Fibroblast of lung (primary cell): ENCODE data around the gene FNTB. TPM values are rescaled to one million over a fixed set of nuclear protein-coding genes. Genes with fewer than 3 reads are reported as not detected.

Source experiments
- DNase-seq, 2 donors: peaks; one replicate each; pipeline versions ENCODE4 v3.0.0 to v3.0.0-alpha.2; 2010; ENCODE audit warnings: low read depth in 2 of 2
- H2AFZ ChIP-seq: 2 replicates; pipeline ENCODE4 v1.5.1; 2012; ENCODE audit warnings: low read length, control low read depth, inconsistent platforms
- H3K27ac ChIP-seq: 2 replicates; pipeline ENCODE4 v1.5.1; 2011; ENCODE audit warnings: low read length, control low read depth; ENCODE audit not compliant: insufficient read depth
- H3K27me3 ChIP-seq: 2 replicates; pipeline ENCODE4 v1.5.1; 2011; ENCODE audit warnings: mild to moderate bottlenecking, low read length; ENCODE audit not compliant: control insufficient read depth, insufficient read depth
- H3K36me3 ChIP-seq: 2 replicates; pipeline ENCODE4 v1.5.1; 2011; ENCODE audit warnings: low read length; ENCODE audit not compliant: control insufficient read depth, insufficient read depth
- H3K4me1 ChIP-seq: 2 replicates; pipeline ENCODE4 v1.5.1; 2011; ENCODE audit warnings: low read length; ENCODE audit not compliant: control insufficient read depth, insufficient read depth; ENCODE audit errors: extremely low read depth
- H3K4me2 ChIP-seq: 2 replicates; pipeline ENCODE4 v1.5.1; 2011; ENCODE audit warnings: low read length, control low read depth; ENCODE audit not compliant: insufficient read depth; ENCODE audit errors: extremely low read depth
- H3K4me3 ChIP-seq, 4 experiments: fragments of 200-600 bp in 1 of 4; sonication (generic) in 1 of 4; replicated peaks in 1 of 4; 2 replicates each; pipeline ENCODE4 v1.5.1; 2011 to 2016; ENCODE audit warnings: low read length in 4 of 4, low read depth in 3 of 4, mild to moderate bottlenecking in 3 of 4, control low read depth in 2 of 4, inconsistent platforms in 1 of 4, mixed read lengths in 1 of 4; ENCODE audit not compliant: insufficient read depth in 1 of 4; ENCODE audit errors: control extremely low read depth in 1 of 4
- H3K79me2 ChIP-seq: 2 replicates; pipeline ENCODE4 v1.5.1; 2012; ENCODE audit warnings: mild to moderate bottlenecking, low read length, inconsistent platforms; ENCODE audit not compliant: control insufficient read depth, insufficient read depth
- H3K9ac ChIP-seq: 2 replicates; pipeline ENCODE4 v1.5.1; 2011; ENCODE audit warnings: mild to moderate bottlenecking, low read length, control low read depth; ENCODE audit not compliant: insufficient read depth
- H3K9me3 ChIP-seq: 2 replicates; pipeline ENCODE4 v1.5.1; 2012; ENCODE audit warnings: low read depth, low read length; ENCODE audit not compliant: control insufficient read depth, insufficient read depth
- H4K20me1 ChIP-seq: 2 replicates; pipeline ENCODE4 v1.5.1; 2011; ENCODE audit warnings: low read length; ENCODE audit not compliant: control insufficient read depth, insufficient read depth; ENCODE audit errors: extremely low read depth
- EZH2 ChIP-seq: IDR thresholded peaks from 2 replicates; pipeline ENCODE4 v1.5.1; 2012; ENCODE audit warnings: low read length, control low read depth, mild to moderate bottlenecking; ENCODE audit errors: missing control alignments
- polyA plus RNA-seq, 2 donors: library from polyadenylated mRNA; depleted of rRNA in 1 of 2; stranded (reverse) in 1 of 2; unstranded in 1 of 2; fragments of >200 nt; gene quantifications; 2 replicates each; pipeline ENCODE4 v1.2.1, GENCODE V29; 2011 to 2012; ENCODE audit warnings: missing spikeins in 1 of 2
- total RNA-seq: library from RNA; depleted of rRNA; stranded (reverse); fragments of >200 nt; gene quantifications from 2 replicates; pipeline ENCODE4 v1.2.1, GENCODE V29; 2014
- TF ChIP-seq, protein P1 (sequence below), 2 donors: IDR thresholded peaks in 1 of 2; conservative IDR thresholded peaks in 1 of 2; 1 replicate in 1 of 2; 2 replicates in 1 of 2; pipeline ENCODE4 v1.5.1; 2011 to 2012; ENCODE audit warnings: low read length in 2 of 2, control low read depth in 1 of 2, inconsistent platforms in 1 of 2, low read depth in 1 of 2, mild to moderate bottlenecking in 1 of 2

The FNTB gene
- total and polyA plus RNA-seq, 2 donors (not counting 1 experiment from before 2014, with no cell fraction given): 8.8 to 13.2 TPM

DNA sequence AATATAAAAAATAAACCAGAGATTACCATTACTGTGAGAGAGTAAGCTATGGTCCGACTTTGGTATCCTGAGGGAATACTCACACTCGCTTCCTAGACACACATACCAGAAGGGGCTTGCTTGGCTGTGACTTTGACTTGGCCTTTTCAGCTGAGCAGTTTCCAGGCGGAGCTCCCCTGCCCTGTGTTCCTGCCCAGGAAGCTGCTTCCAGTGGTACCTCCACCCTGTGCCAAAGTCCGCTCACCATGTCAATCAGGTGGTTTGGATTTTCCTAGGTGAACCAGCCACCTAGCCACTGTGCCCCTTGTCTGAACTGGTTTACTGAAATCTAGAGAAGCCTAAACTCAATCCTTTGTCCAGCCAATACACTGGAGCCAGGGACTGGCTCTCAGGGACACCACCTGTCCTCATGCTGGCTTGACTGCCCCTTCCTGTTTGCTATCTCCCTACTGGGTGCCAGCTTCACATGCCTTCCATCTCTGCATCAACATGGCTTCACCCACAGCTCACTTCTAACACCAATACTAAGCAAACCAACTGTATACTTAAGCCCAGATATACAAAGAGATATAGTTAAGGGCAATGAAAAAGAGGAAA lies 87.0 kb downstream of the FNTB start:
- no peak for DNase-seq
- Histone ChIP-seq H3K27ac (no peak overlapping the region), H3K27me3 (no peaks in the 10 kb centered on the region), H3K4me1 (no peaks in the 10 kb centered on the region), H3K9me3 (no peaks in the 10 kb centered on the region), H3K4me3 (no peak overlapping the region), H3K36me3 (peaks cover 22% of the 10 kb centered on the region), H3K4me2 (no peak overlapping the region), H2AFZ (no peak overlapping the region), H4K20me1 (no peaks in the 10 kb centered on the region), H3K79me2 (no peaks in the 10 kb centered on the region), H3K9ac (no peak overlapping the region)
- TF ChIP-seq, protein P1, sequence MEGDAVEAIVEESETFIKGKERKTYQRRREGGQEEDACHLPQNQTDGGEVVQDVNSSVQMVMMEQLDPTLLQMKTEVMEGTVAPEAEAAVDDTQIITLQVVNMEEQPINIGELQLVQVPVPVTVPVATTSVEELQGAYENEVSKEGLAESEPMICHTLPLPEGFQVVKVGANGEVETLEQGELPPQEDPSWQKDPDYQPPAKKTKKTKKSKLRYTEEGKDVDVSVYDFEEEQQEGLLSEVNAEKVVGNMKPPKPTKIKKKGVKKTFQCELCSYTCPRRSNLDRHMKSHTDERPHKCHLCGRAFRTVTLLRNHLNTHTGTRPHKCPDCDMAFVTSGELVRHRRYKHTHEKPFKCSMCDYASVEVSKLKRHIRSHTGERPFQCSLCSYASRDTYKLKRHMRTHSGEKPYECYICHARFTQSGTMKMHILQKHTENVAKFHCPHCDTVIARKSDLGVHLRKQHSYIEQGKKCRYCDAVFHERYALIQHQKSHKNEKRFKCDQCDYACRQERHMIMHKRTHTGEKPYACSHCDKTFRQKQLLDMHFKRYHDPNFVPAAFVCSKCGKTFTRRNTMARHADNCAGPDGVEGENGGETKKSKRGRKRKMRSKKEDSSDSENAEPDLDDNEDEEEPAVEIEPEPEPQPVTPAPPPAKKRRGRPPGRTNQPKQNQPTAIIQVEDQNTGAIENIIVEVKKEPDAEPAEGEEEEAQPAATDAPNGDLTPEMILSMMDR (conservative IDR thresholded peaks at IDR 0.05 in 1 of 2, IDR thresholded peaks at IDR 0.05 in 1 of 2; ENCODE audit: low read depth in 1 of 2, low read length in 2 of 2): no peak
- no peak for TF ChIP-seq EZH2

- H3K4me1 ChIP-seq: no peaks in the 10 kb centered on the region
- DNase-seq: no peak
- no peaks in the 10 kb centered on the region for H3K9me3 ChIP-seq
- no peak overlapping the region for H3K4me3 ChIP-seq
- no peak for TF ChIP-seq EZH2
- TF ChIP-seq, protein P1 (conservative IDR thresholded peaks at IDR 0.05 in 1 of 2, IDR thresholded peaks at IDR 0.05 in 1 of 2; ENCODE audit: low read depth in 1 of 2, low read length in 2 of 2): no peak
- H3K79me2 ChIP-seq: no peaks in the 10 kb centered on the region
- no peaks in the 10 kb centered on the region for H3K27me3 ChIP-seq
- no peaks in the 10 kb centered on the region for H4K20me1 ChIP-seq
- H3K4me2 ChIP-seq: no peak overlapping the region
- no peak overlapping the region for H3K27ac ChIP-seq
- no peak overlapping the region for H3K9ac ChIP-seq
- H3K36me3 ChIP-seq: peaks cover 16% of the 10 kb centered on the region
- no peak overlapping the region for H2AFZ ChIP-seq
These were observed 87.9 kb downstream of the FNTB start for GRCh38 chr14:65074449-65075150.

DNA sequence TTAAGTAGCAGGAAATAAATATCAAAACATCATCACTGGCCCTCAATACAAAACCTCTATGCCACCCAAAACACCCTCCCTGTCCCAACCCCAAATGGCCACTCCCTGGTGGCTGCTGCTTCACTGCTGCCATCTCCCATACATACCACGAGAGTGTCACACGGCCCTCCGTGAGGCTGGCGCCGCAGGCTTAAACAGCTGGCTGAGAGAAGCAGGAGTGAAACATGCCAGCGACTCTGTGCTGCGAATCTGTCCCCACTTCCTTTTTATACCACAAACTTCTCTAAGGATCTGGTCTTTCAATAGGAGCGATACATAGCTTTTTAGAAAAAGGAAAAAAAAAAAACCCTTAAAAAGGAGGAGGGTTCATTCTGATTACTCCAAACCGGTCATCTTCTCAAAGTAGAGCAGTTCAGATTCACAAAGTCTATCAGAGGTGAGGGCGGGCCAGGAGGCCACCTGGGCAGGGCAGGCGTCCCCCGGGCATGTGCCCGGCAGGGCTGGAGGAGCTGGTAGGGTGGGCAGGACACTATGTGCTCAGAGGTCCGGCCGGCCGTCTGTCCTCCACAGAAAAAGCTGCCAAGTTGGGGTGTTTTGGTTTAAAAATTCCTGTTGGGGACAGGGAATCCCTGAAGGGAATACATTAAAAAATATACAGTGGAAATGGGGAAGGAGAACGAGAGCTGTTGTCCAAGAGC lies 89.1 kb downstream of the FNTB start:
- Histone ChIP-seq H3K9ac (no peak overlapping the region), H2AFZ (no peak overlapping the region), H3K4me2 (no peak overlapping the region), H3K36me3 (peaks cover 17% of the 10 kb centered on the region), H3K27me3 (no peaks in the 10 kb centered on the region), H3K4me3 (no peak overlapping the region), H3K27ac (no peak overlapping the region), H3K9me3 (no peaks in the 10 kb centered on the region), H3K4me1 (no peaks in the 10 kb centered on the region), H4K20me1 (no peaks in the 10 kb centered on the region), H3K79me2 (peaks cover 3% of the 10 kb centered on the region)
- DNase-seq: no peak
- TF ChIP-seq, protein P1 (conservative IDR thresholded peaks at IDR 0.05 in 1 of 2, IDR thresholded peaks at IDR 0.05 in 1 of 2; ENCODE audit: low read depth in 1 of 2, low read length in 2 of 2): no peak
- TF ChIP-seq EZH2: no peak
